ENCODE results near the gene DGKG.

GRCh38 chr3:186168976-186169375, 193.1 kb downstream of the DGKG start:
- TF ChIP-seq CTCF (IDR thresholded peaks at IDR 0.05) (no peak), POLR2A (IDR thresholded peaks at IDR 0.05) (no peak)

Measured in right lobe of liver (tissue), 4 donors.